ENCODE data around the gene STAC3. TPM values are rescaled to one million over a fixed set of nuclear protein-coding genes. Genes with fewer than 3 reads are reported as not detected.

The STAC3 gene
- total and polyA plus RNA-seq, 9 of the 15 experiments (the other 6 are each of a cell fraction or from before 2014, with no cell fraction given) = 0.45 to 6.4 (median 3.3) TPM

- TF ChIP-seq MGA (IDR thresholded peaks at IDR 0.05) (peak; percentile 80), DACH1 (IDR thresholded peaks at IDR 0.05; ENCODE audit: partially characterized antibody) (no peak), CHD1 (IDR thresholded peaks at IDR 0.05; ENCODE audit: low read length) (no peak), ZNF316 (IDR thresholded peaks at IDR 0.05) (no peak), RREB1 (CRISPR knock-in tag; IDR thresholded peaks at IDR 0.05) (peak; percentile 71; the same call in 1 of the 2 replicates), ZNF384 (IDR thresholded peaks at IDR 0.05; ENCODE audit: low read depth, low read length) (no peak), TAF7 (tag; IDR thresholded peaks at IDR 0.05) (0 out of 2 replicates have a peak, but pooled peaks have one; percentile 5), NCOA1 (IDR thresholded peaks at IDR 0.05; ENCODE audit: low read depth) (no peak), MTF1 (CRISPR knock-in tag; IDR thresholded peaks at IDR 0.05; ENCODE audit: borderline replicate concordance) (no peak), CTBP1 (IDR thresholded peaks at IDR 0.05; ENCODE audit: borderline replicate concordance) (no peak), ZFP30 (CRISPR knock-in tag; IDR thresholded peaks at IDR 0.05; ENCODE audit: borderline replicate concordance) (no peak)
Observed at GRCh38 chr12:57229634-57230380, 21.2 kb downstream of the STAC3 start, which contains the start of gene SHMT2 (continued).
